Breast epithelium (tissue), 3 donors: ENCODE measurements around the gene ASCC2.

Source experiments
- CTCF ChIP-seq, 3 donors: fragments of 450-650 bp; IDR thresholded peaks; one replicate each; pipeline ENCODE4 v1.5.1; 2016 to 2017; ENCODE audit warnings: antibody characterized with exemption in 3 of 3, mild to moderate bottlenecking in 3 of 3, moderate library complexity in 3 of 3
- POLR2A ChIP-seq: fragments of 450-650 bp; IDR thresholded peaks from one replicate; pipeline ENCODE4 v1.6.1; 2016; ENCODE audit warnings: antibody characterized with exemption, mild to moderate bottlenecking, moderate library complexity

GRCh38 chr22:29840498-29840897, 2.4 kb upstream of the ASCC2 start:
- TF ChIP-seq CTCF (IDR thresholded peaks at IDR 0.05): no peak
- no peak for TF ChIP-seq POLR2A
